ENCODE measurements around the gene HIPK3. TPM values are rescaled to one million over a fixed set of nuclear protein-coding genes. Genes with fewer than 3 reads are reported as not detected.
"Not testable (repeated sequence)": the region's sequence is repeated elsewhere in the genome, so short reads cannot be mapped to it uniquely, and the experiment has no call there.

The HIPK3 gene
- total and polyA plus RNA-seq, 10 of the 15 experiments (the other 5 are each of a cell fraction or from before 2014, with no cell fraction given): 3.4 to 26.5 (median 13.6) TPM

- Histone ChIP-seq H3K36me3 (ENCODE audit: control insufficient read depth in 2 of 2, insufficient read depth in 2 of 2, low read length in 1 of 2) (no peaks in the 10 kb centered on the region), H3K4me2 (ENCODE audit: control insufficient read depth, insufficient read depth) (peak overlapping the region; percentile 73), H3K27me3 (replicated peaks in 1 of 2; ENCODE audit: control insufficient read depth in 2 of 2, insufficient read depth in 2 of 2, low read length in 1 of 2) (no peaks in the 10 kb centered on the region), H3K4me1 (ENCODE audit: control insufficient read depth, insufficient read depth, low read length) (peaks cover 5% of the 10 kb centered on the region; the same call in 1 of the 2 replicates), H4K20me1 (ENCODE audit: control insufficient read depth, insufficient read depth) (no peaks in the 10 kb centered on the region), H2AFZ (ENCODE audit: control insufficient read depth, low read depth, low read length) (no peak overlapping the region), H3K79me2 (ENCODE audit: control insufficient read depth, insufficient read depth, low read length) (peaks cover 75% of the 10 kb centered on the region), H3K4me3 (peak overlapping the region; percentile 76), H3K9me3 (replicated peaks; ENCODE audit: control insufficient read depth, insufficient read depth, low read length) (no peaks in the 10 kb centered on the region), H3K27ac (ENCODE audit: control insufficient read depth, insufficient read depth) (peak overlapping the region; percentile 98), H3K9ac (ENCODE audit: control insufficient read depth, insufficient read depth, low read length) (peak overlapping the region; percentile 99)
- no TSS peak for BruUV-seq (replicated peaks)
- CTCF ChIA-PET: interaction anchor here (0.8 to 1.3 kb wide), 5 partner anchors 16 to 95 kb away, joined by 3 to 6 read pairs (median 3); no protein-coding TSS in a partner anchor
- FAIRE-seq (no peak), DNase-seq (ENCODE audit: low read depth, low spot score) (no peak), ATAC-seq (no peak)
- POLR2A ChIA-PET: interaction anchor here (1.1 kb wide), 2 partner anchors 60 to 69 kb away, joined by 3 to 4 read pairs; no protein-coding TSS in a partner anchor
- RAD21 ChIA-PET (ENCODE audit: unreplicated experiment): interaction anchor here (0.7 to 1.3 kb wide), 4 partner anchors 32 to 70 kb away, joined by 3 read pairs; no protein-coding TSS in a partner anchor
- 60% methylated on average over 2 of the region's 2 CpGs for WGBS (ENCODE audit: insufficient coverage, insufficient replicate concordance, low lambda C conversion rate, missing lambda C conversion rate)
- TF ChIP-seq MLLT1 (IDR thresholded peaks at IDR 0.05): no peak
- no peak for TF ChIP-seq JUNB (IDR thresholded peaks at IDR 0.05)
- intact Hi-C loops (cut with micrococcal nuclease; ENCODE audit: unreplicated experiment) (loop anchor here (2.0 to 10.0 kb wide), 2 partner anchors 99 to 365 kb away; partner anchors contain the start of genes CSTF3 and QSER1), in situ Hi-C loops (cut with MboI) (no loop called here)
- SMC1A ChIA-PET (ENCODE audit: uncharacterized antibody, unreplicated experiment): interaction anchor here (0.6 to 2.2 kb wide), 6 partner anchors 9 to 85 kb away, joined by 3 to 6 read pairs (median 4); no protein-coding TSS in a partner anchor
These were observed 2.7 kb downstream of the HIPK3 start for GRCh38 chr11:33259869-33260268.

DNA sequence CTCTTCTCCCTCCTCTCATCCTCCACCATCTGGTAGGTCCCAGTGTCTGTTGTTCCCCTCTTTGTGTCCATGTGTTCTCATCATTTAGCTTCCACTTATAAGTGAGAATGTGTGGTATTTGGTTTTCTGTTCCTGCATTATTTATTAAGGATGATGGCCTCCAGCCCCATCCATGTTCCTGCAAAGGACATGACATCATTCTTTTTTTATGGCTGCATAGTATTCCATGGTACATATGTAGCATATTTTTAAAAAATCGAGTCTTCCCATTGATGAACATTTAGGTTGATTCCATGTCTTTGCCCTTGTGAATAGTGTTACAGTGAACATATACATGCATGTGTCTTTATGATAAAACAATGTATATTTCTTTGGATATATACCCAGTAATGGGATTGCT, 4.2 kb downstream of the HIPK3 start:
- H3K36me3 ChIP-seq (ENCODE audit: control insufficient read depth in 2 of 2, insufficient read depth in 2 of 2, low read length in 1 of 2); H3K9ac ChIP-seq (ENCODE audit: control insufficient read depth, insufficient read depth, low read length); in situ Hi-C loops (cut with MboI); BruUV-seq (replicated peaks); H3K27me3 ChIP-seq (replicated peaks in 1 of 2; ENCODE audit: control insufficient read depth in 2 of 2, insufficient read depth in 2 of 2, low read length in 1 of 2); H4K20me1 ChIP-seq (ENCODE audit: control insufficient read depth, insufficient read depth); H3K4me1 ChIP-seq (ENCODE audit: control insufficient read depth, insufficient read depth, low read length); POLR2A ChIA-PET; intact Hi-C loops (cut with micrococcal nuclease; ENCODE audit: unreplicated experiment); FAIRE-seq; DNase-seq (ENCODE audit: low read depth, low spot score); H3K27ac ChIP-seq (ENCODE audit: control insufficient read depth, insufficient read depth); H2AFZ ChIP-seq (ENCODE audit: control insufficient read depth, low read depth, low read length); ATAC-seq; H3K9me3 ChIP-seq (replicated peaks; ENCODE audit: control insufficient read depth, insufficient read depth, low read length): not testable (repeated sequence)
- WGBS (ENCODE audit: insufficient coverage, insufficient replicate concordance, low lambda C conversion rate, missing lambda C conversion rate): 0% methylated on average over 1 of the region's 1 CpG
- 0 out of 2 replicates have a peak, but pooled peaks have one; percentile 48 for TF ChIP-seq MLLT1 (IDR thresholded peaks at IDR 0.05)
- peak; percentile 40; the same call in 1 of the 2 replicates for TF ChIP-seq ATF7 (IDR thresholded peaks at IDR 0.05; ENCODE audit: low read depth)
- CTCF ChIA-PET: interaction anchor here (1.5 to 1.7 kb wide), 2 partner anchors 58 to 69 kb away, joined by 4 read pairs; no protein-coding TSS in a partner anchor
- Histone ChIP-seq H3K4me2 (ENCODE audit: control insufficient read depth, insufficient read depth) (peak overlapping the region; percentile 77; the same call in 1 of the 2 replicates), H3K4me3 (peak overlapping the region; percentile 53; the same call in 1 of the 2 replicates), H3K79me2 (ENCODE audit: control insufficient read depth, insufficient read depth, low read length) (peaks cover 89% of the 10 kb centered on the region)
- SMC1A ChIA-PET (ENCODE audit: uncharacterized antibody, unreplicated experiment): interaction anchor here (1.2 to 2.7 kb wide), 7 partner anchors 8 to 75 kb away, joined by 3 to 13 read pairs (median 6); no protein-coding TSS in a partner anchor
- RAD21 ChIA-PET (ENCODE audit: unreplicated experiment): interaction anchor here (0.9 to 1.0 kb wide), 2 partner anchors 59 to 60 kb away, joined by 3 to 5 read pairs; no protein-coding TSS in a partner anchor
